GM18511 (cell line): ENCODE results near the gene RFC3.
A peak's percentile ranks its signal among the peaks of the same experiment; 100 is the strongest.
"Not testable (repeated sequence)": the region's sequence is repeated elsewhere in the genome, so short reads cannot be mapped to it uniquely, and the experiment has no call there.

Experiments
- ATAC-seq: cut with Tn5 transposase; IDR thresholded peaks from one replicate; pipeline ENCODE4 v1.9.1; 2021; ENCODE audit warnings: mild to moderate bottlenecking, moderate library complexity; ENCODE audit not compliant: unreplicated experiment

The RFC3 gene, protein sequence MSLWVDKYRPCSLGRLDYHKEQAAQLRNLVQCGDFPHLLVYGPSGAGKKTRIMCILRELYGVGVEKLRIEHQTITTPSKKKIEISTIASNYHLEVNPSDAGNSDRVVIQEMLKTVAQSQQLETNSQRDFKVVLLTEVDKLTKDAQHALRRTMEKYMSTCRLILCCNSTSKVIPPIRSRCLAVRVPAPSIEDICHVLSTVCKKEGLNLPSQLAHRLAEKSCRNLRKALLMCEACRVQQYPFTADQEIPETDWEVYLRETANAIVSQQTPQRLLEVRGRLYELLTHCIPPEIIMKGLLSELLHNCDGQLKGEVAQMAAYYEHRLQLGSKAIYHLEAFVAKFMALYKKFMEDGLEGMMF

GRCh38 chr13:33817901-33818706 lies at the start of gene RFC3:
Gene RFC3 (plus strand): TSS chr13:33818149. CDS start chr13:33818179, 30 bp downstream.
- ATAC-seq = peak; percentile 98

GRCh38 chr13:33771296-33771695 lies 46.7 kb upstream of the RFC3 start:
- no peak for ATAC-seq

DNA sequence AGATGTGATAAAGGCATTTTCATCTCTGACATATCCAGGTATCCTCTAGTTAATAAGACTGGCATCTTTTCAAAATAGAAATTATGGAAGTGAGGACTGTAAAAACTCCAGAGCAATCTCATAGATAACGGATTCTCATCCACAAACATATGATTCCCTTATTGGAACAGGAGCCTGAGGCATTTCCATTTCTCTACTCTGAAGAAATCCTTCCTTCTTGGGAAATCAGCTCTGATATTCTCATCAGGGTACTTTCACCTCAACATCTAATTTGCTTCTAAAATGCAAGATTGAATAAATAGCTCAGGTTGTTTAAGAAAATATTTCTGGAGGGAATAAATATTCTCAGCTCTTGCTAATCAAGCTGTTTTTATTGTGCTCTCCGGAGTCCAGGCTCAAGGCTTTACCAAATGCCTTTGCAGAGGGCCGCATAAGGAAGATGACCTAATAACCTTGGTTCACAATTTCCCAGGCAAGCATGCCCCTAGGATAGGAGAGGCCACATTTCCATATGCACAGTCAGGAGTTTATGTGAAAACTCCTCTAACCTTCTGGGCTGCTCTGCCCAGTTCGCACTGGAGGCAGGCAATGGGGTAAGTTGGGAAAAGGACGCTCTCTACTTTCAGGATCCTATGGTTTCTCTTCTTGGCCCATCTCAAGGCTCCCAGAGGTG lies 44.0 kb upstream of the RFC3 start:
- no peak for ATAC-seq

GRCh38 chr13:33775339-33776108 lies 42.4 kb upstream of the RFC3 start:
- no peak for ATAC-seq

- ATAC-seq = no peak
These were observed 41.6 kb upstream of the RFC3 start for GRCh38 chr13:33776239-33776881.

- ATAC-seq = no peak
These were observed 35.3 kb upstream of the RFC3 start for GRCh38 chr13:33782631-33783030.

DNA sequence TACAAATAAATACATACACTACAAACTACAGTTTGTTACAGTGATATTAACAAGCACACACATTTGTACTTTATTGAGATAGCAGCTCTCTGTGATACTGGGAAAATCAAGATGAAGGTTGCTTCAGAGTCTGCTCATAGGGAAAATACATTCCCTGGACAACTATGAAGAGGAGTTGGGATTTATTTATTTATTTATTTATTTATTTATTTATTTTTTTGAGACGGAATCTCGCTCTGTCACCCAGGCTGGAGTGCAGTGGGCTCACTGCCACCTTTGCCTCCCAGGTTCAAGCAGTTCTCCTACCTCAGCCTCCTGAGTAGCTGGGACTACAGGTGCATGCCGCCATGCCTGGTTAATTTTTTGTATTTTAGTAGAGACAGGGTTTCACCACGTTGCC lies 34.7 kb upstream of the RFC3 start:
- ATAC-seq = not testable (repeated sequence)

- ATAC-seq = no peak
These were observed 33.2 kb upstream of the RFC3 start for GRCh38 chr13:33784738-33785137.

DNA sequence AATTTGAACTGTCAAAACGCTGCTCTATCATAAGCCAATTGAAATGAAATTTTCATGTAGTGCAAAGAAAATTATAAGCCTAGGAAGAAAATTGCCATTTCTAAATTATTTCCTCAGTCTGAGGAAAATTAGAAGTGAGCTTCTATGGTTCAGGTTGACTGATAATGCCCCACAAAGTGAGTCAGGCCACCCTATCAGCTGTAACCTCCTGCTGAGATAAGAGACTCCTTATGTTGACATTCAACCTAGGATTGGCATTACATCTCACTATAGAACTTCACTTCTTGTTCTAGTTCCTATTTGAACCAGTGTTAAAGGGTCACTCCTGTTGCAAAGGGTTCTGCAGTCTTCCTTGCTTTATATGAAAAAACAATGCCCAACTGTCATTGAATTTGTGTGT lies 32.6 kb upstream of the RFC3 start:
- no peak for ATAC-seq

- ATAC-seq = peak; percentile 76
These were observed 30.8 kb upstream of the RFC3 start for GRCh38 chr13:33787051-33787591.

GRCh38 chr13:33789066-33789606 lies 28.8 kb upstream of the RFC3 start:
- ATAC-seq = no peak

DNA sequence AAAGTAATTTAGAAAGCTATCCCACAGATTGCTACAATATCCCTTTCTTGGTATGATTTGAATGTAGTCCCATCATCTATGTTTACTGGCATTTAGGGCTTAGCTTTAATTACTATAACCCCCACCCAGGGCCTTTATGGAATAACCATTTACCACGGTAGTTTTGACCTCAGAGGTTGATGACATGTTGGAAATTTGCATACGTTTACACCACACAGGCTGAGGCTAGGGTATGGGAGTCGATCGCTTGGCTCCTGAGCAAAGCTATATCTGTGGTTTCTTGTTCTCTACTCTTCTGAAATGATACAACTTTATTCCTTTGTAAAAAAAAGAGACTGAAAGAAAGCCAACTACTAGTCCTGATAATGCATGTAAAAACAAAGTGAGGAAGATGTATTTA lies 28.2 kb upstream of the RFC3 start:
- no peak for ATAC-seq

- no peak for ATAC-seq
These were observed 24.2 kb upstream of the RFC3 start for GRCh38 chr13:33793726-33794125.

DNA sequence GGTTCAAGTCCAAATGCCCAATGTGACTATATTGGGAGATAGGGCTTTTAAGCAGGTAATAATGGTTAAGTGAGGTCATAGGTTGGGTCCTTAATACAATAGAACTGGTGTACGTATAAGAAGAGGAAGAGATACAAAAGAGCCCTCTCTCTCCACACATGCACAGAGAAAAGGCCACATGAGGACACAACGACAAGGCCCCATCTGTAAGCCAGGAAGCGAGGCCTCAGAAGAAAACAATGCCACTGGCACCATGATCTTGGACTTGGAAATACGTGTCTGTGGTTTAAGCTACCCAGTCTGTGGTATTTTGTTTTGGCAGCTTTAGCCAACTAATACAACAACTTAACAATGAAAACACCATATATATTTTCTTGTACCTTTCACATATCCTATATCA lies 23.4 kb upstream of the RFC3 start:
- ATAC-seq = no peak

DNA sequence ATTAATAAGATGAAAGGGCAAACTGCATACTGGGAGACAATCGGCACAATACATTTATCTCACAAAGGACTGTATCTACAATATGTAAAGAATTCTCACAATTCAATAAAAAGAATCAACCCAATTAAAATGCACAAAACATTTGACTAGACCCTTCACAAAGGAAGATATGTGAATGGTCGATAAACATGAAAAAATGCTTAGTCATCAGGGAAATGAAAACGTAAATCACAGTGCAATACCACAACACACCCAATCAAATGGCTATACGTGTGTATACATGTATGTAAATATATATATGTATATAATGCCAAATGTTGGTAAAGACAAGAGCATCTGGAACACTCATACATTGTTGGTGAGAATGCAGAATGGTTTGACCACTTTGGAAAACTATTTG lies 21.9 kb upstream of the RFC3 start:
- ATAC-seq = no peak

- ATAC-seq = no peak
These were observed 20.3 kb upstream of the RFC3 start for GRCh38 chr13:33797622-33798021.

- ATAC-seq = no peak
These were observed 19.9 kb upstream of the RFC3 start for GRCh38 chr13:33798023-33798422.

GRCh38 chr13:33799950-33800592 lies 17.9 kb upstream of the RFC3 start:
- ATAC-seq = no peak

DNA sequence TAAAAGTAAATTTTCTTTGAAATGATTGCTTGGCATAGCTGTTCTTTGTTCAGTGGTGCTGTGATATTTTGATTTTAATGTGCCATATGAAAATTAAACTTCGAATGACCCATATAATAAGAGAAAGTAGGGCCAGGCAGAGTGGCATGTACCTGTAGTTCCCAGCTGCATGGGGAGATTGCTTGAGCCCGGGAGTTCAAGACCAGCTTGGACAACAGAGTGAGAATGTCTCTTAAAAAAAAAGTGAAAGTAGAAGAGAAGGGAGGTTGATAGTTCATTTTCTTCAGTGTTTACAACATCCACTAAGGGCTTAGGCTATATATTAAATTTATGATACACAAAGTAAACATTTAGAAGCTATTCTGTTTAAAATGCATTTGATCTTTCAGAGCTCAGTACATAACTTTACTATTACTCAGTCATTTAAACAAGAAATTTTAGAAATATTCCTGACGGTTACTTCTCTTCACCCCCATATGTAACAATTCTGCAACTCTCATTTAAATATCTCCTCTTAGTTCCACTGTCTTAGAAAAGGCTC lies 17.2 kb upstream of the RFC3 start:
- ATAC-seq = no peak
